ENCODE measurements around the gene FRMPD2.
"Not testable (repeated sequence)": the region's sequence is repeated elsewhere in the genome, so short reads cannot be mapped to it uniquely, and the experiment has no call there.

Gene FRMPD2

DNA sequence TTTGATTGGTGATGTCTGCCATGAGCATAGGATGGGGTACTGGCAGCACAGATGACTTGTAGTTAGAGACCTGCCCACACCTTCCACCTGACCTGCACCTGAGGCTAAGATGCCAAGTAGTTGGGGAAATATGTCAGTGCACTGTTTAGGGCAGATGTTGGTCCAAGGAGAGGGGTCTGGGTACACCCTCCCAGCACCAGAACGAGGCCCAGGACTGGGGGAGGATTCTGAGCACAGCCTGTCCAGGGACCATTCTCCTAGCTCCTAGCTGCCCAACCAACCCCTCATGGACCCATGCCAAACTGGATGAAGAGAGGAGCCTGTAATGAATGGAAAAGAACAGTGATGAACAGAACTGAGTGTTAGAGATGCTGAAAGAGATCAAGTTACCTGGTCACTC is 28.0 kb downstream of the FRMPD2 start:
- Histone ChIP-seq H3K36me3 (no peaks in the 10 kb centered on the region), H3K9me3 (no peaks in the 10 kb centered on the region), H3K4me1 (no peaks in the 10 kb centered on the region), H3K27ac (no peak overlapping the region), H3K4me3 (no peak overlapping the region), H3K27me3 (no peaks in the 10 kb centered on the region)
- DNase-seq = no peak
- no peak for TF ChIP-seq CTCF (IDR thresholded peaks at IDR 0.05)
- intact Hi-C loops (cut with DNase I; ENCODE audit: low total_unique reads) = no loop called here

DNA sequence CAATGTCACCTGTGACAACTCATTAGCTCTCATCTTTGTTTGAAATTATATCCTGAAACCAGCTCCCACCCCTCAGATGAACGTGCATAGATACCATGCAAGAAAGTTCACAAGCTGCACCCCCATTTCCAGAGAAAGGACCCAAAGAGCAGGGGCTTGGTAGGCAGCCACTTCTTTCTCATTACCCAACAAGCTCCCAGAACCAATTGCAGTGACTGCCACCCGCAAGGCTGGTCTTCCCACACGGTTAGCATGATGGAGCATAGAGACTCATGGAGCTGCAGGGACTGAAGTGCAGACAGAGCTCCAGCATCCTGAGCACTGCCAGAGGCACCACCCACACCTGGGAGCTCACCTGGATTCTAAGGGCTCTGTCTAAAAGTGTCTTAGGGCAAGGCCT is 28.5 kb downstream of the FRMPD2 start:
- Histone ChIP-seq H3K4me1 (no peaks in the 10 kb centered on the region), H3K36me3 (no peaks in the 10 kb centered on the region), H3K27ac (no peak overlapping the region), H3K9me3 (no peaks in the 10 kb centered on the region), H3K4me3 (no peak overlapping the region), H3K27me3 (no peaks in the 10 kb centered on the region)
- no peak for DNase-seq
- no peak for TF ChIP-seq CTCF (IDR thresholded peaks at IDR 0.05)
- intact Hi-C loops (cut with DNase I; ENCODE audit: low total_unique reads) = no loop called here

- H3K4me1 ChIP-seq; H3K36me3 ChIP-seq; H3K9me3 ChIP-seq; H3K4me3 ChIP-seq; DNase-seq; H3K27me3 ChIP-seq; intact Hi-C loops (cut with DNase I; ENCODE audit: low total_unique reads); H3K27ac ChIP-seq: not testable (repeated sequence)
Measured at GRCh38 chr10:48243921-48244320, 30.6 kb downstream of the FRMPD2 start.

GRCh38 chr10:48243487-48243886 is 31.0 kb downstream of the FRMPD2 start:
- no peak for DNase-seq
- intact Hi-C loops (cut with DNase I; ENCODE audit: low total_unique reads) = no loop called here
- no peaks in the 10 kb centered on the region for H3K4me1 ChIP-seq

DNA sequence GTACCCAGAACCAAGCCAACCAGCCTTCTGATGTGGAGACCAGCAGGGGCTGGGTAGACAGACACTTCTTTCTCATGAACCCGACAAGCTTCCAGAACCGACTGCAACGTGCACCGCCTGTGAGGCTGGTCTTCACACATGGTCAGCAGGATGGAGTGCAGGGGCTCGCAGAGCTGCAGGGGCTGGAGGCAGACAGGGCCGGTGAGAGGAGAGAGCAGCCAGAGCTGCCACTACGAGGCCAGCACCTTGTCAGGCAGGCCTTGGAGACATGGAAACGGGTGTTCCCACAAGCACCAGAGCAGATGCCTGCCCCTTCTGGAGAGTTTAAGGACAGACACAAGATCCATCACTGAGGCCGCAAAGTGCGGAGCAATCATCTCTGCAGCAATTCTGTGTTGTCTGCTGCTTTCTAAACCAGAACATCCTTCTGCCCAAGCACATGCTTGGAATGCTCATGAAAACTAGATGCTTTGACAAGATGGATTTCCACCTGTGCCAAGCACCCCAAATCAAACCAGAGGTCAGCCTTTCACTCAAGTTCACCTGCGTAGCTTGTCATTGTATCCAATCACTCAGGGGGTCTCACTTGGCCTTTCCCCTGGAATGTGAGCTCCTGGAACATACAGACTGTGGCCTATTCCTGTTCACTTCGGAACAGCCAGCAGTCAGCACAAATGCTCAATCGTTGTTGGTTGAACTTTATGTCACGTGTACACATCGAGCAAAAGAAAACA is 32.2 kb downstream of the FRMPD2 start:
- H3K27me3 ChIP-seq = no peaks in the 10 kb centered on the region
- H3K27ac ChIP-seq = no peak overlapping the region
- no peaks in the 10 kb centered on the region for H3K36me3 ChIP-seq
- no peaks in the 10 kb centered on the region for H3K9me3 ChIP-seq
- no peak overlapping the region for H3K4me3 ChIP-seq
- intact Hi-C loops (cut with DNase I; ENCODE audit: low total_unique reads) = no loop called here
- TF ChIP-seq CTCF (IDR thresholded peaks at IDR 0.05) = no peak
- no peaks in the 10 kb centered on the region for H3K4me1 ChIP-seq
- DNase-seq = no peak

More at GRCh38 chr10:48243487-48243886, 31.0 kb downstream of the FRMPD2 start:
- no peak for TF ChIP-seq CTCF (IDR thresholded peaks at IDR 0.05)
- Histone ChIP-seq H3K36me3 (no peaks in the 10 kb centered on the region), H3K27me3 (no peaks in the 10 kb centered on the region), H3K9me3 (no peaks in the 10 kb centered on the region), H3K4me3 (no peak overlapping the region), H3K27ac (no peak overlapping the region)

GRCh38 chr10:48241332-48241731 is 33.2 kb downstream of the FRMPD2 start:
- Histone ChIP-seq H3K27me3 (no peaks in the 10 kb centered on the region), H3K4me1 (no peaks in the 10 kb centered on the region), H3K27ac (no peak overlapping the region), H3K36me3 (no peaks in the 10 kb centered on the region), H3K9me3 (no peaks in the 10 kb centered on the region), H3K4me3 (no peak overlapping the region)
- no peak for TF ChIP-seq CTCF (IDR thresholded peaks at IDR 0.05)
- no peak for DNase-seq
- intact Hi-C loops (cut with DNase I; ENCODE audit: low total_unique reads) = no loop called here
